HFF-Myc (cell line): Measurements from ENCODE around the gene DHCR7.

Source experiments
- DNase-seq: peaks from one replicate; pipeline ENCODE4 v3.0.0-alpha.2; 2011; ENCODE audit warnings: low read depth; ENCODE audit errors: extremely low read depth
- H3K4me3 ChIP-seq: replicated peaks from 2 replicates; pipeline ENCODE4 v1.5.1; 2011; ENCODE audit warnings: low read depth, mild to moderate bottlenecking, control low read depth, low read length
- CTCF ChIP-seq: IDR thresholded peaks from 2 replicates; pipeline ENCODE4 v1.5.1; 2012; ENCODE audit warnings: mild to moderate bottlenecking, low read depth, low read length, control low read depth; ENCODE audit errors: missing control alignments

Gene DHCR7

GRCh38 chr11:71387200-71387599 lies 61.0 kb downstream of the DHCR7 start:
- no peak for DNase-seq
- no peak for TF ChIP-seq CTCF
- H3K4me3 ChIP-seq = no peak overlapping the region

- H3K4me3 ChIP-seq = no peak overlapping the region
- DNase-seq = no peak
- no peak for TF ChIP-seq CTCF
Observed at GRCh38 chr11:71386202-71386601, 62.0 kb downstream of the DHCR7 start.

- no peak overlapping the region for H3K4me3 ChIP-seq
- no peak for TF ChIP-seq CTCF
- DNase-seq = no peak
Observed at GRCh38 chr11:71385091-71385490, 63.1 kb downstream of the DHCR7 start.

- no peak overlapping the region for H3K4me3 ChIP-seq
- TF ChIP-seq CTCF = no peak
- no peak for DNase-seq
Observed at GRCh38 chr11:71384561-71384960, 63.6 kb downstream of the DHCR7 start.
